Fibroblast of the aortic adventitia (primary cell): Measurements from ENCODE around the gene PLCG2. TPM values are rescaled to one million over a fixed set of nuclear protein-coding genes. Genes with fewer than 3 reads are reported as not detected.

ENCODE experiments used
- DNase-seq: peaks from one replicate; pipeline ENCODE4 v3.0.0-alpha.2; 2010; ENCODE audit warnings: low read depth
- H3K4me3 ChIP-seq: 2 replicates; pipeline ENCODE4 v1.5.1; 2011; ENCODE audit warnings: low read depth, mild to moderate bottlenecking, control low read depth, low read length, moderate library complexity
- CTCF ChIP-seq: IDR thresholded peaks from 2 replicates; pipeline ENCODE4 v1.5.1; 2011; ENCODE audit warnings: mild to moderate bottlenecking, low read length, control low read depth, inconsistent platforms; ENCODE audit not compliant: insufficient read depth
- total RNA-seq: library from RNA; depleted of rRNA; stranded (reverse); fragments of >200 nt; gene quantifications from 2 replicates; pipeline ENCODE4 v1.2.3, GENCODE V29; 2012; ENCODE audit warnings: low replicate concordance

The PLCG2 gene
- total RNA-seq, 1 donor = 0.09 TPM

DNA sequence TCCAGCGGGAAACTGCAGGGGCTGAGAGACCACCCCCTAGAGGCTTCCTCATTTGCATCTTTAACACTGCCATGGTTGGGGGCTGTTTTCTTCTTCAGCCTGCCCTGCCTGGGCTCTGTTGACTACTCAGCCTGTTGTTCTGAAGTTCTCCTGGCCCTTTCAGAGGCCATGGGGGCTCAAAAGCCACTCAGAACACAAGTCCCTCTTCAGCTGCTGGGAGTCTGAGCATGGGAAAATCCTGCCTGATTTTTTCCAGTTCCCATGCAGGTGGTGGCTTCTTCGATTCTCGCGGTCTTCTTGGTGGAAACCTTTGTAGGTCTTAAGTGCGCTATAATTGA lies 36.3 kb downstream of the PLCG2 start:
- no peak overlapping the region for H3K4me3 ChIP-seq
- TF ChIP-seq CTCF = no peak
- DNase-seq = no peak

- TF ChIP-seq CTCF = no peak
- H3K4me3 ChIP-seq = no peak overlapping the region
- DNase-seq = no peak
Measured at GRCh38 chr16:81816351-81816750, 37.3 kb downstream of the PLCG2 start.

DNA sequence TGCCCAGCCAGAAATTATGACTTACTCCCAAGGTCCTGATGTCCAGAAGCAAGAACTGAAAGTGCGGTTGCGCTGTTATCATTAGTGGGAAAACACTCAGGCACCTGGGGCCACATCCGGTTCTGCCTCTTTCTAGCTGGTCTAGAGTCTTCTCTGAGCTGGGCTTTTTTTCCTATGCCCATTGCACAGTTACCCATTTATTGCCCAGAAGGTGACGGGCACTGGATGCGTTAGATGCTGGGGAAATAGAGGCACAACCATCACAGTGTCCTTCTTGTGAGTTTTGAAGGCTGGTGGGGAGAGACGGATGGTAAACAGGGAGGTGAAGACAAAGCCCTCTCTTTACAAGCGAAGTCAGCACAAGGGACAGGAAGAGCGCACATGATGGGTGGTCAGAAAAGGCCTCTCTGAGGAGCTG lies 37.7 kb downstream of the PLCG2 start:
- DNase-seq = no peak
- H3K4me3 ChIP-seq = no peak overlapping the region
- TF ChIP-seq CTCF = no peak

DNA sequence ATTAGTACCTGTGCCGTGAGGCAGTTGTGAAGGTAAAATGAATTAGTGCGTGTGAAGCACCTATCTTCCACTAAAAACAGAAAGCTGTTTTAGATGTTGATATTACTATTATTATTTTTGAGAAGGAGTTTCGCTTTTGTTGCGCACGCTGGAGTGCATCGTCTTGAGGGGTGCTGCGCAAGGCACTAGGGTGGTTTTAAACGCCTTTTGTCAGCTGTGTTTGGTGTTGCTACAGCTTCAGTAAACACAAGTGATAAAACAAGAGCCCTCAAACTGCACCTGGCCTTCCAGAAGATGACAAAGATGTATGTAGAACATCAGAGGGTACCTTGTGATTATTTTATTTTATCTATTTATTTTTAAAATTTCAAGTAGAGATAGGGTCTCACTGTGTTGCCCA lies 38.2 kb downstream of the PLCG2 start:
- DNase-seq = no peak
- no peak for TF ChIP-seq CTCF
- H3K4me3 ChIP-seq = no peak overlapping the region

DNA sequence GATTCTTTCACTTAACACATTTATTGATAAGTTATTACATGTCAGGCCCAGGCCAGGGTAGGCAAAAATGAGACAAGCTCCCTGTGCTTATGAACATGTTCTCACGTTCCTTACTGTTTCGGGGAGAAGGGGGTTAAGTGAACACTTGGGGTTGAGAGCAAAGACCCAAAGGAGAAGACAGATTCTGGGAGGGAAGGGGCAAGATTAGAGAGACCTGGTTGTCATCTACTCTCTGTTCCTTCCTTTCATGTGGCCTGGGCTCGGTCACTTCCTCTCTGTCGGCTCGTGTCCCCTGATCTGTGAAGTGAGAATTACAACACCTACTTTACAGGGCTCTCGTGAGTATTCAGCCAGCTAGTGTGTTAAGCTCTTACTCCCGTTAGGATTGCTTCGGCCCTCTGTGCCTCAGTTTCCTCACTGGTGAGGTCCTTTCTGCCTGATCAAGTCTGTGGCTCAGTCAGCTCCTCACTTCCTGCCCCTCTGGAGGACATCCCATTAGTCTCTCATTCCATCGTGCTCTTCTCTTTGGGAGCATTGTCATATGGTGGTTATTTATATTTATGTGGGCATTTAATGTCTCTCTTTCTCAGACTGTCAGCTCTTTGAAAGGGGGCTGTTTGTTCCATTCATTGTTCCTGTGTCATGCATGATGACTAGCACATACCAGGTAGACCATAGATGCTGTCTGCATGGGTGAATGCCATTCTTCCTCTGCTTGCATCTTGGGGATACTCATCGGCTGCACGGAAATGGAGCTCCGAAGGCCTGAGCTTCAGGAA lies 38.9 kb downstream of the PLCG2 start:
- no peak for TF ChIP-seq CTCF
- no peak for DNase-seq
- no peak overlapping the region for H3K4me3 ChIP-seq

DNA sequence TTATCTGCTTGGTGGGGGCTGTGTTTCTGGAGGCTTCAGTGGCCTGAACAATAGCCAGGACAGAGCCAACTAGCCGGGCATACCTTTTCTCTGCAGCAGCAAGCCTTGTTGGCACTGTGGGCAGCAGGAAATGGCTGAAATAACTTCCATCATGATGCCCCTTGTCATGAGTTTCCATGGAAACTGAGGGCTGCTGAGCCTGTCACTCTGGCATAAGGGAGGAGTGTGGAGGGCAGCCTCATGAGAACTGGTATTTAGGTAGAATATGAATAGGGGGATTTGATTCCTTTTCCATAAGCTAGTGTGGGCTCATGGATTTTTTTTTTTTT lies 39.4 kb downstream of the PLCG2 start:
- no peak for DNase-seq
- no peak for TF ChIP-seq CTCF

GRCh38 chr16:81818905-81819304 lies 39.8 kb downstream of the PLCG2 start:
- no peak for TF ChIP-seq CTCF
- DNase-seq = no peak
- no peak overlapping the region for H3K4me3 ChIP-seq

More for the DNA sequence above, 39.4 kb downstream of the PLCG2 start:
- H3K4me3 ChIP-seq = no peak overlapping the region
